ENCODE results near the gene NOM1.

The NOM1 gene

GRCh38 chr7:156989766-156990535 is 40.4 kb downstream of the NOM1 start:
- ATAC-seq (ENCODE audit: insufficient read depth, low read depth) = no peak
- Histone ChIP-seq H2AFZ (ENCODE audit: low read depth, low read length) (no peak overlapping the region), H3K27ac (ENCODE audit: low read length) (no peak overlapping the region), H3K36me3 (ENCODE audit: insufficient read depth, low read length) (no peaks in the 10 kb centered on the region), H4K20me1 (ENCODE audit: insufficient read depth, low read length) (no peaks in the 10 kb centered on the region), H3K27me3 (ENCODE audit: insufficient read depth, low read length, poor library complexity) (no peaks in the 10 kb centered on the region), H3K4me1 (ENCODE audit: insufficient read depth, low read length) (no peaks in the 10 kb centered on the region), H3K9ac (ENCODE audit: low read depth, low read length) (no peak overlapping the region), H3K4me2 (ENCODE audit: insufficient read depth, low read length) (no peak overlapping the region), H3K9me3 (ENCODE audit: insufficient read depth, low read length, severe bottlenecking) (no peaks in the 10 kb centered on the region), H3K4me3 (ENCODE audit: low read depth in 1 of 2, low read length in 2 of 2) (no peak overlapping the region), H3K79me2 (ENCODE audit: insufficient read depth, low read length) (no peaks in the 10 kb centered on the region)
- no peak for DNase-seq
- TF ChIP-seq, protein P1, sequence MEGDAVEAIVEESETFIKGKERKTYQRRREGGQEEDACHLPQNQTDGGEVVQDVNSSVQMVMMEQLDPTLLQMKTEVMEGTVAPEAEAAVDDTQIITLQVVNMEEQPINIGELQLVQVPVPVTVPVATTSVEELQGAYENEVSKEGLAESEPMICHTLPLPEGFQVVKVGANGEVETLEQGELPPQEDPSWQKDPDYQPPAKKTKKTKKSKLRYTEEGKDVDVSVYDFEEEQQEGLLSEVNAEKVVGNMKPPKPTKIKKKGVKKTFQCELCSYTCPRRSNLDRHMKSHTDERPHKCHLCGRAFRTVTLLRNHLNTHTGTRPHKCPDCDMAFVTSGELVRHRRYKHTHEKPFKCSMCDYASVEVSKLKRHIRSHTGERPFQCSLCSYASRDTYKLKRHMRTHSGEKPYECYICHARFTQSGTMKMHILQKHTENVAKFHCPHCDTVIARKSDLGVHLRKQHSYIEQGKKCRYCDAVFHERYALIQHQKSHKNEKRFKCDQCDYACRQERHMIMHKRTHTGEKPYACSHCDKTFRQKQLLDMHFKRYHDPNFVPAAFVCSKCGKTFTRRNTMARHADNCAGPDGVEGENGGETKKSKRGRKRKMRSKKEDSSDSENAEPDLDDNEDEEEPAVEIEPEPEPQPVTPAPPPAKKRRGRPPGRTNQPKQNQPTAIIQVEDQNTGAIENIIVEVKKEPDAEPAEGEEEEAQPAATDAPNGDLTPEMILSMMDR (IDR thresholded peaks at IDR 0.05; ENCODE audit: borderline replicate concordance, extremely low read depth, low read length, poor library complexity, severe bottlenecking) = no peak
- no peak for TF ChIP-seq EZH2 (IDR thresholded peaks at IDR 0.05; ENCODE audit: borderline replicate concordance, low read depth, low read length, severe bottlenecking)

- no peaks in the 10 kb centered on the region for H4K20me1 ChIP-seq (ENCODE audit: insufficient read depth, low read length)
- no peaks in the 10 kb centered on the region for H3K4me1 ChIP-seq (ENCODE audit: insufficient read depth, low read length)
- no peak for DNase-seq
- H3K9ac ChIP-seq (ENCODE audit: low read depth, low read length) = no peak overlapping the region
- H3K4me3 ChIP-seq (ENCODE audit: low read depth in 1 of 2, low read length in 2 of 2) = no peak overlapping the region
- no peaks in the 10 kb centered on the region for H3K27me3 ChIP-seq (ENCODE audit: insufficient read depth, low read length, poor library complexity)
- no peak for ATAC-seq (ENCODE audit: insufficient read depth, low read depth)
- H3K4me2 ChIP-seq (ENCODE audit: insufficient read depth, low read length) = no peak overlapping the region
- H3K9me3 ChIP-seq (ENCODE audit: insufficient read depth, low read length, severe bottlenecking) = no peaks in the 10 kb centered on the region
- no peak overlapping the region for H2AFZ ChIP-seq (ENCODE audit: low read depth, low read length)
- TF ChIP-seq, protein P1 (IDR thresholded peaks at IDR 0.05; ENCODE audit: borderline replicate concordance, extremely low read depth, low read length, poor library complexity, severe bottlenecking) = no peak
- no peak for TF ChIP-seq EZH2 (IDR thresholded peaks at IDR 0.05; ENCODE audit: borderline replicate concordance, low read depth, low read length, severe bottlenecking)
- H3K79me2 ChIP-seq (ENCODE audit: insufficient read depth, low read length) = no peaks in the 10 kb centered on the region
- no peak overlapping the region for H3K27ac ChIP-seq (ENCODE audit: low read length)
- H3K36me3 ChIP-seq (ENCODE audit: insufficient read depth, low read length) = no peaks in the 10 kb centered on the region
Measured at GRCh38 chr7:156993021-156993924, 43.8 kb downstream of the NOM1 start.

- H3K4me2 ChIP-seq (ENCODE audit: insufficient read depth, low read length) = no peak overlapping the region
- no peaks in the 10 kb centered on the region for H3K79me2 ChIP-seq (ENCODE audit: insufficient read depth, low read length)
- no peaks in the 10 kb centered on the region for H3K9me3 ChIP-seq (ENCODE audit: insufficient read depth, low read length, severe bottlenecking)
- no peaks in the 10 kb centered on the region for H3K27me3 ChIP-seq (ENCODE audit: insufficient read depth, low read length, poor library complexity)
- TF ChIP-seq EZH2 (IDR thresholded peaks at IDR 0.05; ENCODE audit: borderline replicate concordance, low read depth, low read length, severe bottlenecking) = no peak
- TF ChIP-seq, protein P1 (IDR thresholded peaks at IDR 0.05; ENCODE audit: borderline replicate concordance, extremely low read depth, low read length, poor library complexity, severe bottlenecking) = no peak
- DNase-seq (no peak), ATAC-seq (ENCODE audit: insufficient read depth, low read depth) (no peak)
- H2AFZ ChIP-seq (ENCODE audit: low read depth, low read length) = no peak overlapping the region
- H4K20me1 ChIP-seq (ENCODE audit: insufficient read depth, low read length) = no peaks in the 10 kb centered on the region
- H3K36me3 ChIP-seq (ENCODE audit: insufficient read depth, low read length) = no peaks in the 10 kb centered on the region
- H3K4me1 ChIP-seq (ENCODE audit: insufficient read depth, low read length) = no peaks in the 10 kb centered on the region
- no peak overlapping the region for H3K27ac ChIP-seq (ENCODE audit: low read length)
- no peak overlapping the region for H3K9ac ChIP-seq (ENCODE audit: low read depth, low read length)
- H3K4me3 ChIP-seq (ENCODE audit: low read depth in 1 of 2, low read length in 2 of 2) = no peak overlapping the region
Measured at GRCh38 chr7:156993925-156994235, 44.4 kb downstream of the NOM1 start.
